Measurements from ENCODE around the gene ALDH6A1.
A peak's percentile ranks its signal among the peaks of the same experiment; 100 is the strongest.

The ALDH6A1 gene

DNA sequence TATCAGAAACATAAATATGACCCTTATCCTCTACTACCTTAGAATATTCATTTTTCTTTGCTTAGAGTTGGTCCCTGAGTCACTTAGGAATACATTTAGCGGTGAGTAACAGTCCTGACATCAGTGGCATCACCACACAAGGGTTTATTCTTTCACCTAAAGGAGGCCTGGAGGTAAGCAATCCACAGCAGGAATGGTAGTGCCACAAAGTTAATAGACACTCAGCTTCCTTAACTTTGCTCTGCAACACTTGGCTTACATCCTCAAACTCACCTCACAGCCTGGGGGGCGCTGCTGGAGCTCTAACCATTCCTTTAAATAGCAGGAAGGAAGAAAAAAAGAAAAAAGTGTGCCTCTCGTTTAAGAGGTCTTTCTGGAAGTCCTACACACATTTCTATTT lies 36.0 kb downstream of the ALDH6A1 start:
- TF ChIP-seq, protein P1, sequence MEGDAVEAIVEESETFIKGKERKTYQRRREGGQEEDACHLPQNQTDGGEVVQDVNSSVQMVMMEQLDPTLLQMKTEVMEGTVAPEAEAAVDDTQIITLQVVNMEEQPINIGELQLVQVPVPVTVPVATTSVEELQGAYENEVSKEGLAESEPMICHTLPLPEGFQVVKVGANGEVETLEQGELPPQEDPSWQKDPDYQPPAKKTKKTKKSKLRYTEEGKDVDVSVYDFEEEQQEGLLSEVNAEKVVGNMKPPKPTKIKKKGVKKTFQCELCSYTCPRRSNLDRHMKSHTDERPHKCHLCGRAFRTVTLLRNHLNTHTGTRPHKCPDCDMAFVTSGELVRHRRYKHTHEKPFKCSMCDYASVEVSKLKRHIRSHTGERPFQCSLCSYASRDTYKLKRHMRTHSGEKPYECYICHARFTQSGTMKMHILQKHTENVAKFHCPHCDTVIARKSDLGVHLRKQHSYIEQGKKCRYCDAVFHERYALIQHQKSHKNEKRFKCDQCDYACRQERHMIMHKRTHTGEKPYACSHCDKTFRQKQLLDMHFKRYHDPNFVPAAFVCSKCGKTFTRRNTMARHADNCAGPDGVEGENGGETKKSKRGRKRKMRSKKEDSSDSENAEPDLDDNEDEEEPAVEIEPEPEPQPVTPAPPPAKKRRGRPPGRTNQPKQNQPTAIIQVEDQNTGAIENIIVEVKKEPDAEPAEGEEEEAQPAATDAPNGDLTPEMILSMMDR (IDR thresholded peaks at IDR 0.05; ENCODE audit: low read depth, low read length) = no peak
- no peak overlapping the region for H3K4me3 ChIP-seq (ENCODE audit: low read depth, low read length)

DNA sequence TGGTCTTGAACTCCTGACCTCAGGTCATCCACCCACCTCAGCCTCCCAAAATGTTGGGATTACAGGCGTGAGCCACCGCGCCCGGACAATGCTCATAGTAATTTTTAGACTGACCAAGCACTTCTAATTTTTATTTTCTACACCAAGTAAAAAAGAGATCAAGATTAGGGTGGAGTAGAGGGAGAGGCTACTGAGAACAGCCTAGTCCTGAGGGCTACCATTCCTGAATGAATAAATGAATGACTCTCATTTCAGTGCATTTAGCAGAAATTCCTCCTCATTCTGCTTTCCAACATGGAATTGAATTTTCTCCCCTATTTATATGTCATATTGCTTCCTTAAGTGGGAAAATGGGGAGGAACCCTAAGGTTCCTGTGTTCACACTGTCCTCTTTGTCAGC lies 38.7 kb downstream of the ALDH6A1 start:
- H3K4me3 ChIP-seq (ENCODE audit: low read depth, low read length) = no peak overlapping the region
- TF ChIP-seq, protein P1 (IDR thresholded peaks at IDR 0.05; ENCODE audit: low read depth, low read length) = no peak

DNA sequence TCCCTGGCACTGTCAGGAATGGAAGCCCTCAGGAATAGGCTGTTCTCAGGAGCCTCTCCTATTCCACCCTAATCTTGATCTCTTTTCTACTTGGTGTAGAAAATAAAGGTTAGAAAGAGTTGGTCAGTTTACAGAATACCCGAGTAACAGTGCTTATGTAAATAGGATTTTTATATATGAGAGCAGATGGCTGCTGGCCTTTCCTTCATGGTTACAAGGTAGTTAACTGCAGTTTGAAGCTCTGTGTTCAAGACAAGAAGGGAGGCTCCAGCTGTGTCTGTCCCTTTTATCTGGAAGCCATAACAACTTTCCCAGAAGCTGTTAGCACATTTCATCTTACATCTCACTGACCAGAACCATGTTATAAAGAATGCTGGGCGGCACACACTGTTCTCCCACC lies 42.0 kb downstream of the ALDH6A1 start:
- TF ChIP-seq, protein P1 (IDR thresholded peaks at IDR 0.05; ENCODE audit: low read depth, low read length) = no peak
- H3K4me3 ChIP-seq (ENCODE audit: low read depth, low read length) = no peak overlapping the region

DNA sequence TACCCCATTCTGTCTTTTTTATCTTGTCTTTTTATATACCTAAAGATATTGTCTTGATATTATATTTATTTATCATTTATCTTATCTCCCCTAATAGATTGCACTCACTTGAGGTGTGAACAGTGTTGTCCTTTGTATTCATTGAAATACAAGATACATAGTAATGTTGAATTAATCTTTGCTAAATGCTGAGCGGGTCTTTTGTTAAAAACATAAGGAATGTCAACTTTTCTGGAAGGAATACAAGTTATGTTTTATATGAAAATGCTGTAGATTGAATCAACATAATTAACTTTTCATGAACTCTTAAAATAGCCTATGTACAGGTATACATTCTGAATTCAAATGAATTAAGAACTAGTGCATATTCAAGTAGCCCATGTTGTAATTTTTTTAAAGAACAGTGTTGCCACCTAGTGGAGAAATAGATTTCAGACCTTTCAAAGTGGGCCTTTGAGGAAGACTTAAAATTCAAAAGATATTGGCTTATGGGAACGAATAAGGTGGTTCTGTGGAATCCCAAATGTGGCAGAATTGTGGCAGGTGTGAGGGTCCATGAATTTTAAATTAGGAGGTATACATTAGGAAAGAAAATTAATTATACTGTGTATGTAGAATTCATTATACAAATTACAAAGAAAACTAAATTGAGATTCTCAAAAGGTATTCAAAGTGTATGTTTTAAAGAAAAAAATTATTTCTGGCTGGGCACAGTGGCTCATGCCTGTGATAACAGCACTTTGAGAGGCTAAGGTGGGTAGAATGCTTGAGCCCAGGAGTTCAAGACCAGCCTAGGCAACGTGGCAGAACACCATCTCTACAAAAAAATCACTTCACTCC lies 46.0 kb downstream of the ALDH6A1 start:
- no peak overlapping the region for H3K4me3 ChIP-seq (ENCODE audit: low read depth, low read length)
- TF ChIP-seq, protein P1 (IDR thresholded peaks at IDR 0.05; ENCODE audit: low read depth, low read length) = peak; percentile 25; the same call in 1 of the 2 replicates

DNA sequence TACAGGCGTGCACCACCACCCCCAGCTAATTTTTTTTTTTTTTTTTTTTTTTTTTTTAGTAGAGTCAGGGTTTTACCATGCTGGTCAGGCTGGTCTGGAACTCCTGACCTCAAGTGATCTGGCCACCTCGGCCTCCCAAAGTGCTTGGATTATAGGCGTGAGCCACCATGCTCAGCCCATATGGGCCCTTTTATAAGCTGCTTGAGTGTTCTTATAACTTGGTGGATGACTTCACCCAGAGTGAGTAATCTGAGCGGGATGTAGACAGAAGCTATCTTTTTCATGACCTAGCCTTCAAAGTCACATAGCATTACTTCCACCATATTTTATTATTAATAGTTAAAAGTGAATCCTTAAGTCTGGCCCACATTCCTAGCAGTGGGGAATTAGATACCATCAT lies 48.7 kb downstream of the ALDH6A1 start:
- TF ChIP-seq, protein P1 (IDR thresholded peaks at IDR 0.05; ENCODE audit: low read depth, low read length) = no peak
- no peak overlapping the region for H3K4me3 ChIP-seq (ENCODE audit: low read depth, low read length)

DNA sequence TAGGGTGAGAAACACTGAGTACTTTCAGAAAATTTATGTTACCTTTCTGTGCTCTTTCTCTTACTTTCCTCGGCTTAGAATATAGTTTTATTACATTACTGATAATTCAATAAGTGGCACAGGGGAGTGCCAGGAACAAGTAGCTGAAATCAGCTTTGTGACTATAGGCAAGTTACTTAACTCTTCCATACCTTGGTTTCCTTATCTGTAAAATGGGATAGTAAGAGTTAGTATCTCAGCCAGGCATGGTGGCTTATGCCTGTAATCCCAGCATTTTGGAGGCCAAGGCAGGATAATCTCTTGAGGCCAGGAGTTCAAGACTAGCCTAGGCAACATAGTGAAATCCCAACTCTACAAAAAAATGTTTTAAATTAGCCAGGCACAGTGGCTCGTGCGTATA lies 49.7 kb downstream of the ALDH6A1 start:
- H3K4me3 ChIP-seq (ENCODE audit: low read depth, low read length) = no peak overlapping the region
- TF ChIP-seq, protein P1 (IDR thresholded peaks at IDR 0.05; ENCODE audit: low read depth, low read length) = no peak

DNA sequence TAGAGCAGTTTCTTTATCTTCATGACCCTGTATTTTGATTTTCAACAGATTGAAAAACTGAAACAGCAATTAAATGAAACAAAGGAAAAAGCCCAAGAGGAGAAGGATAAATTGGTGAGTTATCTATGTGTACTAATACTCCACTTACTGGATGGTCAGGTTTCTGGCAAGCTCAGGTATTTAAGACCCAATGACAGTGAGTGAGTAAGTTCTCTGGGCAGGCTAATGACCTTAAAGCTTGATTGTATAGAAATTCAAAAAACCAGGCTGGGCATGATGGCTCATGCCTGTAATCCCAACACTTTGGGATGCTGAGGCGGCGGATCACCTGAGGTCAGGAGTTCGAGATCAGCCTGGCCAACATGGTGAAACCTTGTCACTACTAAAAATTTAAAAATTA lies 55.1 kb downstream of the ALDH6A1 start:
- TF ChIP-seq, protein P1 (IDR thresholded peaks at IDR 0.05; ENCODE audit: low read depth, low read length) = no peak

More for the DNA sequence above, 55.1 kb downstream of the ALDH6A1 start:
- no peak overlapping the region for H3K4me3 ChIP-seq (ENCODE audit: low read depth, low read length)
